Right lobe of liver (tissue), 4 donors: ENCODE measurements around the gene C6.

Experiments used
- POLR2A ChIP-seq: fragments of 450-650 bp; IDR thresholded peaks from one replicate; pipeline ENCODE4 v1.6.1; 2017; ENCODE audit warnings: antibody characterized with exemption, mild to moderate bottlenecking
- TF ChIP-seq, protein P1 (sequence below), 4 donors: fragments of 200-600 bp in 3 of 4; fragments of 450-650 bp in 1 of 4; IDR thresholded peaks; one replicate each; pipeline versions ENCODE4 v1.5.1 to v1.8.0; 2016 to 2022; ENCODE audit warnings: antibody characterized with exemption in 4 of 4, mild to moderate bottlenecking in 2 of 4
- donor health status: DM: no; HTN: no; CAD: no.
- donor health status: DM: no; HTN: no; CAD: no.
- donor health status: DM: no; HTN: yes; CAD: no.

DNA sequence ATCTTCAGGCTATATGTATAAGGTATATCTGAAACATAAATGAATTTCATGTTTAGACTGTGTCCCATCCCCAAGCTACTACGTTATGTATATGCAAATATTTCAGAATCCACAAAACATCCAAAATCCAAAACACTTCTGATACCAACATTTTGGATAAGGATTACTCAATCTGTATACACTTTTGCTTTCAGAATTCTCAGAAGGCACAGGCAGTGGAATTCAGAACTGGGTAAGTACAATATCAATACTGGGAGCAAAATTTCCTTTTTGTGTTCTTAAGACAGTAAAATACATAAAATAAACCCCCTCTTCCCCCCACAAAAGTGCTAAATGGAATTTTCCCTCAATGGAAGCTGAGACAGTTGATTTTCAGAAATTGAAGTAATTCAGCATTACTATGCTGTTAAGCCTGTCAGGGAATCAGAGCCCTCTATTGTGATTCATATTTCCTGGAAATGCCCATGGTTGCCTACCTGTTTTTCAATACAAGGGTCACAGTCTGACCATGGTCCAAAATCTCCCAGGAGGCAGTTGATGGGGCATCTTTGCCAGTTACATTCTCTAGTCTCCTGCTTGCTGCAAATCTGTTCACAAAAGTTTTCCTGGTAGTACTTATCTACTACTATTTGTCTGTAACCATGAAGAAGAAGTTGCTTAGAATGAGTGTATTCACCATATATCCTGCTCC, 12.1 kb downstream of the C6 start:
- TF ChIP-seq, protein P1, sequence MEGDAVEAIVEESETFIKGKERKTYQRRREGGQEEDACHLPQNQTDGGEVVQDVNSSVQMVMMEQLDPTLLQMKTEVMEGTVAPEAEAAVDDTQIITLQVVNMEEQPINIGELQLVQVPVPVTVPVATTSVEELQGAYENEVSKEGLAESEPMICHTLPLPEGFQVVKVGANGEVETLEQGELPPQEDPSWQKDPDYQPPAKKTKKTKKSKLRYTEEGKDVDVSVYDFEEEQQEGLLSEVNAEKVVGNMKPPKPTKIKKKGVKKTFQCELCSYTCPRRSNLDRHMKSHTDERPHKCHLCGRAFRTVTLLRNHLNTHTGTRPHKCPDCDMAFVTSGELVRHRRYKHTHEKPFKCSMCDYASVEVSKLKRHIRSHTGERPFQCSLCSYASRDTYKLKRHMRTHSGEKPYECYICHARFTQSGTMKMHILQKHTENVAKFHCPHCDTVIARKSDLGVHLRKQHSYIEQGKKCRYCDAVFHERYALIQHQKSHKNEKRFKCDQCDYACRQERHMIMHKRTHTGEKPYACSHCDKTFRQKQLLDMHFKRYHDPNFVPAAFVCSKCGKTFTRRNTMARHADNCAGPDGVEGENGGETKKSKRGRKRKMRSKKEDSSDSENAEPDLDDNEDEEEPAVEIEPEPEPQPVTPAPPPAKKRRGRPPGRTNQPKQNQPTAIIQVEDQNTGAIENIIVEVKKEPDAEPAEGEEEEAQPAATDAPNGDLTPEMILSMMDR (IDR thresholded peaks at IDR 0.05) = no peak
- no peak for TF ChIP-seq POLR2A
